H1 (cell line): ENCODE results near the gene MEF2B.
"Not testable (repeated sequence)": the region's sequence is repeated elsewhere in the genome, so short reads cannot be mapped to it uniquely, and the experiment has no call there.

Experiments used
- BRCA1 ChIP-seq: IDR thresholded peaks from 2 replicates; pipeline ENCODE4 v1.6.1; 2012; ENCODE audit warnings: low read depth, low read length, improper control_type of control experiment
- CHD1 ChIP-seq: IDR thresholded peaks from 2 replicates; pipeline ENCODE4 v1.6.1; 2012; ENCODE audit warnings: low read depth, low read length, improper control_type of control experiment
- CTCF ChIP-seq, 3 experiments: IDR thresholded peaks; 1 replicate in 2 of 3; 2 replicates in 1 of 3; pipeline versions ENCODE4 v1.5.1 to v1.6.1; 2011; ENCODE audit warnings: low read length in 3 of 3, mild to moderate bottlenecking in 3 of 3, inconsistent platforms in 2 of 3, low read depth in 1 of 3, moderate library complexity in 1 of 3; ENCODE audit not compliant: insufficient read depth in 1 of 3; ENCODE audit errors: control extremely low read depth in 1 of 3
- EGR1 ChIP-seq: IDR thresholded peaks from 2 replicates; pipeline ENCODE4 v1.6.1; 2011; ENCODE audit warnings: low read depth, low read length, borderline replicate concordance
- EP300 ChIP-seq, 2 experiments: IDR thresholded peaks; 1 replicate in 1 of 2; 2 replicates in 1 of 2; pipeline ENCODE4 v1.6.1; 2011 to 2012; ENCODE audit warnings: low read depth in 2 of 2, low read length in 2 of 2, mild to moderate bottlenecking in 2 of 2, borderline replicate concordance in 1 of 2, inconsistent platforms in 1 of 2, moderate library complexity in 1 of 2
- JUN ChIP-seq: IDR thresholded peaks from 2 replicates; pipeline ENCODE4 v1.6.1; 2011; ENCODE audit warnings: low read depth, mild to moderate bottlenecking, improper control_type of control experiment, low read length
- POLR2A ChIP-seq, 2 experiments: IDR thresholded peaks; 1 replicate in 1 of 2; 2 replicates in 1 of 2; pipeline ENCODE4 v1.6.1; 2011; ENCODE audit warnings: low read depth in 2 of 2, low read length in 2 of 2, mild to moderate bottlenecking in 2 of 2; ENCODE audit errors: control extremely low read depth in 1 of 2
- POLR2AphosphoS5 ChIP-seq: IDR thresholded peaks from 2 replicates; pipeline ENCODE4 v1.6.1; 2011; ENCODE audit warnings: low read depth, low read length

- TF ChIP-seq EGR1; CTCF (IDR thresholded peaks at IDR 0.05; ENCODE audit: control extremely low read depth in 1 of 3, insufficient read depth in 1 of 3, low read depth in 1 of 3, low read length in 3 of 3); JUN; CHD1; EP300 (IDR thresholded peaks at IDR 0.05; ENCODE audit: borderline replicate concordance in 1 of 2, low read depth in 2 of 2, low read length in 2 of 2); POLR2A (IDR thresholded peaks at IDR 0.05; ENCODE audit: control extremely low read depth in 1 of 2, low read depth in 2 of 2, low read length in 2 of 2); POLR2AphosphoS5; BRCA1: not testable (repeated sequence)
These were observed 63.1 kb downstream of the MEF2B start for GRCh38 chr19:19106938-19107337.
